ENCODE measurements around the gene YJEFN3.

The YJEFN3 gene

DNA sequence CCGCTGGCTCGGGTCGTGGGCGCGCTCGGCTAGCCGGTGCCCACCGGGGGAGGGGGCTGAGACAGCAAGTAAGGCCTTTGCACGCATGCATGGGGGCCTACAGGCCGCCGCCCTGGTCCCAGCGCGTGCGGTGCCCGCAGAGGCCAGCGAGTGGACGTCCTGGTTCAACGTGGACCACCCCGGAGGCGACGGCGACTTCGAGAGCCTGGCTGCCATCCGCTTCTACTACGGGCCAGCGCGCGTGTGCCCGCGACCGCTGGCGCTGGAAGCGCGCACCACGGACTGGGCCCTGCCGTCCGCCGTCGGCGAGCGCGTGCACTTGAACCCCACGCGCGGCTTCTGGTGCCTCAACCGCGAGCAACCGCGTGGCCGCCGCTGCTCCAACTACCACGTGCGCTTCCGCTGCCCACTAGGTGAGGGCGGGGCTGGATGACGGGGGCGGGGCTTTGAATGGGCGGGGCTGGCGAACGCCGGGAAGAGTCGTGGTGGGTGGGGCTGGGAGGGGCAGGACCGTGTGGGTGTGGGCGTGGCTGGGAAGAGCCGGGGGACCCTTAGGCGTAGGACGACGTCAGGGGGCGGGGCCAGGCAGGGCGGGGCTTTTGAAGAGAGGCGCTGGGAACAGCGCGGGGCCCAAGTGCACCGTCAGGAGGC, 11.5 kb downstream of the YJEFN3 start:
- Histone ChIP-seq H3K4me2 (ENCODE audit: low read depth, low read length, poor library complexity, severe bottlenecking) (no peak overlapping the region), H4K20me1 (ENCODE audit: low read depth, low read length) (no peaks in the 10 kb centered on the region), H3K36me3 (ENCODE audit: low read length) (no peaks in the 10 kb centered on the region), H3K27ac (ENCODE audit: low read depth, low read length) (no peak overlapping the region), H3F3A (ENCODE audit: insufficient read depth) (no peaks in the 10 kb centered on the region), H3K9me2 (replicated peaks; ENCODE audit: insufficient read depth, low read length) (no peaks in the 10 kb centered on the region), H3K4me3 (ENCODE audit: insufficient read depth, low read length, poor library complexity, severe bottlenecking) (no peak overlapping the region), H2AFZ (ENCODE audit: low read depth, low read length, severe bottlenecking) (no peak overlapping the region), H3K9ac (ENCODE audit: low read length) (no peak overlapping the region), H3K27me3 (ENCODE audit: low read length) (no peaks in the 10 kb centered on the region), H3K79me2 (ENCODE audit: insufficient read depth, low read length) (no peaks in the 10 kb centered on the region), H3K9me3 (ENCODE audit: insufficient read depth, low read length) (no peaks in the 10 kb centered on the region)
- TF ChIP-seq, protein P1, sequence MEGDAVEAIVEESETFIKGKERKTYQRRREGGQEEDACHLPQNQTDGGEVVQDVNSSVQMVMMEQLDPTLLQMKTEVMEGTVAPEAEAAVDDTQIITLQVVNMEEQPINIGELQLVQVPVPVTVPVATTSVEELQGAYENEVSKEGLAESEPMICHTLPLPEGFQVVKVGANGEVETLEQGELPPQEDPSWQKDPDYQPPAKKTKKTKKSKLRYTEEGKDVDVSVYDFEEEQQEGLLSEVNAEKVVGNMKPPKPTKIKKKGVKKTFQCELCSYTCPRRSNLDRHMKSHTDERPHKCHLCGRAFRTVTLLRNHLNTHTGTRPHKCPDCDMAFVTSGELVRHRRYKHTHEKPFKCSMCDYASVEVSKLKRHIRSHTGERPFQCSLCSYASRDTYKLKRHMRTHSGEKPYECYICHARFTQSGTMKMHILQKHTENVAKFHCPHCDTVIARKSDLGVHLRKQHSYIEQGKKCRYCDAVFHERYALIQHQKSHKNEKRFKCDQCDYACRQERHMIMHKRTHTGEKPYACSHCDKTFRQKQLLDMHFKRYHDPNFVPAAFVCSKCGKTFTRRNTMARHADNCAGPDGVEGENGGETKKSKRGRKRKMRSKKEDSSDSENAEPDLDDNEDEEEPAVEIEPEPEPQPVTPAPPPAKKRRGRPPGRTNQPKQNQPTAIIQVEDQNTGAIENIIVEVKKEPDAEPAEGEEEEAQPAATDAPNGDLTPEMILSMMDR (IDR thresholded peaks at IDR 0.05; ENCODE audit: insufficient read depth, low read length, poor library complexity, severe bottlenecking), result no peak
- TF ChIP-seq EZH2phosphoT487 (conservative IDR thresholded peaks at IDR 0.05; ENCODE audit: low read length), result no peak

DNA sequence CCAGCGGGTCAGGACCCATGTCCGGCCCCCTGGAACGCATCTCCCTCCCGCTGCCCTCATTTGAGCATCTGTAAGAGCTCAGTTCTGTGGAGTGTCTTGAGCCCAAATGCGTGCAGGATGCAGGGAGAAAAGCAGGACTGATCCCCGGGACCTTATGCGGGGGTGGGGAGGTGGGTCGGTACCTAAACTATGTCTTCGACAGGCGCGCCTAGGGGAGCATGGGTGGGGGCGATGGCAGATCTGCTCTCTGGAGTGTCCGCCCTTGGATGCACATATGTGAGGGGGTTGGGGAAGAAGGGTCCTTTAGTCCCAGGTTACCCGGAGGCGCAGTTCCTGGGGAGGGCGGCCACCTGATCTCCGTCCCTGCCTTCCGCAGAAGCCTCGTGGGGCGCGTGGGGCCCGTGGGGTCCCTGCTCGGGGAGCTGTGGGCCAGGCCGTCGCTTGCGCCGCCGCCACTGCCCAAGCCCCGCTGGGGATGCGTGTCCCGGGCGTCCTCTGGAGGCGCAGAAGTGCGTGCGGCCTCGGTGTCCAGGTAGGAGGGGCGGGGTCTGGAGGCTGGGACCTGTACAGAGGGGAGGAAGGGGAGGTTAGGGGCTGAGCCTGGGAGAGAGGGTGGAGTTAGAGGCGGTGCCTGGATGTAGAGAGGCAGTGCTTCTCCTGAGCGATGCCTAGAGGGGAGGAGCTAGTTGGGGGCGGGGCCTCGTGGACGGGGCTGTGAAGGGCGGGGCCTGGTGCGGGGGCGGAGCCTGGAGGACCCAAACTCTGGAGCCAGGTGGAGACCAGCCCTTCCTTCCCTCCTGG, 12.2 kb downstream of the YJEFN3 start:
- Histone ChIP-seq H3K4me3 (ENCODE audit: insufficient read depth, low read length, poor library complexity, severe bottlenecking) (no peak overlapping the region), H3K27me3 (ENCODE audit: low read length) (no peaks in the 10 kb centered on the region), H3K9me3 (ENCODE audit: insufficient read depth, low read length) (no peaks in the 10 kb centered on the region), H3K79me2 (ENCODE audit: insufficient read depth, low read length) (no peaks in the 10 kb centered on the region), H3K4me2 (ENCODE audit: low read depth, low read length, poor library complexity, severe bottlenecking) (no peak overlapping the region), H2AFZ (ENCODE audit: low read depth, low read length, severe bottlenecking) (no peak overlapping the region), H3K36me3 (ENCODE audit: low read length) (no peaks in the 10 kb centered on the region), H3F3A (ENCODE audit: insufficient read depth) (no peaks in the 10 kb centered on the region), H3K27ac (ENCODE audit: low read depth, low read length) (no peak overlapping the region), H4K20me1 (ENCODE audit: low read depth, low read length) (no peaks in the 10 kb centered on the region), H3K9ac (ENCODE audit: low read length) (no peak overlapping the region), H3K9me2 (replicated peaks; ENCODE audit: insufficient read depth, low read length) (no peaks in the 10 kb centered on the region)
- TF ChIP-seq EZH2phosphoT487 (conservative IDR thresholded peaks at IDR 0.05; ENCODE audit: low read length), result no peak
- TF ChIP-seq, protein P1 (IDR thresholded peaks at IDR 0.05; ENCODE audit: insufficient read depth, low read length, poor library complexity, severe bottlenecking), result no peak

DNA sequence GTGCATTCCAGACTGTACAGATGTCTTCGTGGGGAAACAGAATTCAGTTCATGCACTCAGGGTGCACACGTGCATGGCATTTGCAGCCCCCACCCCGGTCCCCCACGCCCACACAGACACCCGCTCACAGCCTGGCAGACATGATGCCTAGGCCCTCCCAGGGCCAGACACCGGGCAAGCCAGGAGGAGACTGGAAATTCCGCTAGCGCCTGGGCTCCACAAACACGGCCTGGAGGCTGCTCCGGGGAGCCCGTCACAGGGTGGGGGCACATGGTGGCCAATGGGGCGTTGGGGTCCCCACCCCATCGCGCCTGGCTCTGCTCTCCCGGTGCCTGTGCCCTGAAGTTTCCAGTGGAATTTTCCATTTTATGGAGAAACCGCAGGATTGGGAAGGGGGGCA, 12.9 kb downstream of the YJEFN3 start:
- no peaks in the 10 kb centered on the region for H3K27me3 ChIP-seq (ENCODE audit: low read length)
- H3K36me3 ChIP-seq (ENCODE audit: low read length), result no peaks in the 10 kb centered on the region
- H3K27ac ChIP-seq (ENCODE audit: low read depth, low read length), result no peak overlapping the region
- H3K9ac ChIP-seq (ENCODE audit: low read length), result no peak overlapping the region
- no peak for TF ChIP-seq EZH2phosphoT487 (conservative IDR thresholded peaks at IDR 0.05; ENCODE audit: low read length)
- TF ChIP-seq, protein P1 (IDR thresholded peaks at IDR 0.05; ENCODE audit: insufficient read depth, low read length, poor library complexity, severe bottlenecking), result no peak
- no peaks in the 10 kb centered on the region for H3K79me2 ChIP-seq (ENCODE audit: insufficient read depth, low read length)
- no peaks in the 10 kb centered on the region for H3K9me3 ChIP-seq (ENCODE audit: insufficient read depth, low read length)
- no peak overlapping the region for H3K4me2 ChIP-seq (ENCODE audit: low read depth, low read length, poor library complexity, severe bottlenecking)
- no peaks in the 10 kb centered on the region for H3F3A ChIP-seq (ENCODE audit: insufficient read depth)
- no peak overlapping the region for H2AFZ ChIP-seq (ENCODE audit: low read depth, low read length, severe bottlenecking)
- no peak overlapping the region for H3K4me3 ChIP-seq (ENCODE audit: insufficient read depth, low read length, poor library complexity, severe bottlenecking)
- H3K9me2 ChIP-seq (replicated peaks; ENCODE audit: insufficient read depth, low read length), result no peaks in the 10 kb centered on the region
- H4K20me1 ChIP-seq (ENCODE audit: low read depth, low read length), result no peaks in the 10 kb centered on the region
